ENCODE measurements around the gene E2F3.

DNA sequence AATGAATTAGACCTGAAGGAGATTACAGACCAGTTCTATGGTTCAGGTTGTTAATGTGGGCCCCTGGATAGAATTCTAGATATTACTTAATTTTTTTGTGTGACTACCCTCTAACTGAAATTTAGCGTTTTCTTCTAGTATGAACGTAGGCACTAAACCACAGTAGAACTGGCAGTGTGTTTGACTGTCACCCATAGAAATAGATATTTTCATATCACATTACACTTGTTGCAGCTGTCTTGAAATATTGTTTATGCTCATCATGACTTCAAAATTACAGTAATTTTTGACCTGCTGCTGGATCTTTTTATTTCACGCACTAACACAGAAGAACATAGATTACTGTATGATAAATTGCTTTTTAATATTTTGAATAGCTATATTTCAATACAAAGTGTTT is 31.6 kb downstream of the E2F3 start:
- TF ChIP-seq SRF (IDR thresholded peaks at IDR 0.05; ENCODE audit: low read depth) (no peak), POLR2AphosphoS5 (IDR thresholded peaks at IDR 0.05; ENCODE audit: low read depth, low read length) (no peak), RAD21 (IDR thresholded peaks at IDR 0.05; ENCODE audit: low read depth) (no peak), YY1 (IDR thresholded peaks at IDR 0.05; ENCODE audit: extremely low read depth, insufficient replicate concordance, low read depth, low read length) (no peak), POLR2A (IDR thresholded peaks at IDR 0.05; ENCODE audit: borderline replicate concordance, extremely low read depth, insufficient read depth, insufficient read length) (no peak), EZH2 (IDR thresholded peaks at IDR 0.05) (no peak), ZNF274 (IDR thresholded peaks at IDR 0.05; ENCODE audit: low read depth, low read length) (no peak), EZH2phosphoT487 (IDR thresholded peaks at IDR 0.05; ENCODE audit: borderline replicate concordance) (no peak), JUND (IDR thresholded peaks at IDR 0.05) (no peak)
- TF ChIP-seq, protein P1, sequence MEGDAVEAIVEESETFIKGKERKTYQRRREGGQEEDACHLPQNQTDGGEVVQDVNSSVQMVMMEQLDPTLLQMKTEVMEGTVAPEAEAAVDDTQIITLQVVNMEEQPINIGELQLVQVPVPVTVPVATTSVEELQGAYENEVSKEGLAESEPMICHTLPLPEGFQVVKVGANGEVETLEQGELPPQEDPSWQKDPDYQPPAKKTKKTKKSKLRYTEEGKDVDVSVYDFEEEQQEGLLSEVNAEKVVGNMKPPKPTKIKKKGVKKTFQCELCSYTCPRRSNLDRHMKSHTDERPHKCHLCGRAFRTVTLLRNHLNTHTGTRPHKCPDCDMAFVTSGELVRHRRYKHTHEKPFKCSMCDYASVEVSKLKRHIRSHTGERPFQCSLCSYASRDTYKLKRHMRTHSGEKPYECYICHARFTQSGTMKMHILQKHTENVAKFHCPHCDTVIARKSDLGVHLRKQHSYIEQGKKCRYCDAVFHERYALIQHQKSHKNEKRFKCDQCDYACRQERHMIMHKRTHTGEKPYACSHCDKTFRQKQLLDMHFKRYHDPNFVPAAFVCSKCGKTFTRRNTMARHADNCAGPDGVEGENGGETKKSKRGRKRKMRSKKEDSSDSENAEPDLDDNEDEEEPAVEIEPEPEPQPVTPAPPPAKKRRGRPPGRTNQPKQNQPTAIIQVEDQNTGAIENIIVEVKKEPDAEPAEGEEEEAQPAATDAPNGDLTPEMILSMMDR (IDR thresholded peaks at IDR 0.05 in 2 of 3, conservative IDR thresholded peaks at IDR 0.05 in 1 of 3; ENCODE audit: borderline replicate concordance in 1 of 3, insufficient read depth in 1 of 3, low read depth in 2 of 3, low read length in 2 of 3): no peak
- TF ChIP-seq, protein P2, sequence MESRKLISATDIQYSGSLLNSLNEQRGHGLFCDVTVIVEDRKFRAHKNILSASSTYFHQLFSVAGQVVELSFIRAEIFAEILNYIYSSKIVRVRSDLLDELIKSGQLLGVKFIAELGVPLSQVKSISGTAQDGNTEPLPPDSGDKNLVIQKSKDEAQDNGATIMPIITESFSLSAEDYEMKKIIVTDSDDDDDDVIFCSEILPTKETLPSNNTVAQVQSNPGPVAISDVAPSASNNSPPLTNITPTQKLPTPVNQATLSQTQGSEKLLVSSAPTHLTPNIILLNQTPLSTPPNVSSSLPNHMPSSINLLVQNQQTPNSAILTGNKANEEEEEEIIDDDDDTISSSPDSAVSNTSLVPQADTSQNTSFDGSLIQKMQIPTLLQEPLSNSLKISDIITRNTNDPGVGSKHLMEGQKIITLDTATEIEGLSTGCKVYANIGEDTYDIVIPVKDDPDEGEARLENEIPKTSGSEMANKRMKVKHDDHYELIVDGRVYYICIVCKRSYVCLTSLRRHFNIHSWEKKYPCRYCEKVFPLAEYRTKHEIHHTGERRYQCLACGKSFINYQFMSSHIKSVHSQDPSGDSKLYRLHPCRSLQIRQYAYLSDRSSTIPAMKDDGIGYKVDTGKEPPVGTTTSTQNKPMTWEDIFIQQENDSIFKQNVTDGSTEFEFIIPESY (IDR thresholded peaks at IDR 0.05; ENCODE audit: extremely low read depth, insufficient replicate concordance, low read length): no peak
